IPS-11a (cell line): ENCODE results near the gene CMKLR1.

Experiments used
- H3K4me3 ChIP-seq: one replicate; pipeline ENCODE4 v1.5.1; 2013; ENCODE audit warnings: low read depth, low read length, control low read depth

The CMKLR1 gene

GRCh38 chr12:108363165-108363564 lies 24.1 kb upstream of the CMKLR1 start:
- no peak overlapping the region for H3K4me3 ChIP-seq

- no peak overlapping the region for H3K4me3 ChIP-seq
Measured at GRCh38 chr12:108361606-108362005, 22.5 kb upstream of the CMKLR1 start.

DNA sequence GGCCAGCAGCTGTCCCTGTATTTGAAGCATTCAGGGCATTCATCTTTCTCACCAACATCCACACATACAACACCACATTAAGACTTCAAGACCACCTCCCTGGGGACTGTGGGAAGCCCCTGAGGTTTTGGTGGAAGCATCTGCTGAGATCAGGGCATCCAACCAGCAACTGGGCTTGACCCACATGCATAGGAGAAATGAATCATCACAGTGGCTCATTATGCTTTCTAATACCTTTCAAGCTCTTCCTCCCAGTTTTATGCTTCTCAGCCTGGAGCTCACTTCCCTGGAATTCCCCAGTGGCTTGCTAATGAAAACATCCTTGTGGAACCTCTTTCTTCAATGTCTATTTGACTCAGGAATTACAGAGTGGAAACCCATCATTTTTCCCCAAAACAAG lies 21.4 kb upstream of the CMKLR1 start:
- no peak overlapping the region for H3K4me3 ChIP-seq

- H3K4me3 ChIP-seq, result no peak overlapping the region
Measured at GRCh38 chr12:108360057-108360456, 20.9 kb upstream of the CMKLR1 start.

GRCh38 chr12:108358580-108358965 lies 19.5 kb upstream of the CMKLR1 start:
- no peak overlapping the region for H3K4me3 ChIP-seq

DNA sequence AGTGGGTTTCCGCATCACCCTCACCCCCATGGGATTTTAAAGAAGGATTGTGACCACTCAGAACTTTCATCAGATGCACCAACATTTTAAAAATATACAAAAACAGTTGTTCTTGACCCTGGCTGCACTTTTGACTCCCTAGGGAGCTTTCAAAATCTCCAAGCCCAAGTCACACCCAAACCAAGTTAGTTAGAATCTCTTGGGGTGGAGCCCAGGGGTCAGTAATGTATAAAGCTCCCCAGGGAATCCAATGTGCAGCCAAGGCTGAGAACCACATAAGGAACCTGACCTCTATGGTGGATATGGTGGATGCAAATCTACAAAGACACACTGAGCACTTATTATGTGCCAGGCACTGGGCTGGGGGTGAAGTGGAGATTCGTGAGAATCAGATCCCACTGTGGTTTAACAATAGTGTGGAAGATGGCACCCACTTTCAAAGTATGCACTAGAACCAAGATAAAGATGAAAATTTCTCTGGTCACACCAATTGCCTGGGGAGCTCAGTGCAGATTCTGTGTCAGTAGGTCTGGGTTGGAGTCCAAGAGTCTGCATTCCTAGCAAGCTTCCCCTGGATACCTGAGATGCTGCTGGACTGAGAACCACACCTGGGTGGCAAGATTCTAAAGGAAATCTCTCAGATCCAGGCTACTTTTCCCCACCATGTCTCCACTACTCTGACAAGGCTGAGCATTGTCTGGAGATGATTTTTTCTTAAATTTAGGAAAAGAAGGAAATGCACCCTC lies 18.9 kb upstream of the CMKLR1 start:
- no peak overlapping the region for H3K4me3 ChIP-seq

DNA sequence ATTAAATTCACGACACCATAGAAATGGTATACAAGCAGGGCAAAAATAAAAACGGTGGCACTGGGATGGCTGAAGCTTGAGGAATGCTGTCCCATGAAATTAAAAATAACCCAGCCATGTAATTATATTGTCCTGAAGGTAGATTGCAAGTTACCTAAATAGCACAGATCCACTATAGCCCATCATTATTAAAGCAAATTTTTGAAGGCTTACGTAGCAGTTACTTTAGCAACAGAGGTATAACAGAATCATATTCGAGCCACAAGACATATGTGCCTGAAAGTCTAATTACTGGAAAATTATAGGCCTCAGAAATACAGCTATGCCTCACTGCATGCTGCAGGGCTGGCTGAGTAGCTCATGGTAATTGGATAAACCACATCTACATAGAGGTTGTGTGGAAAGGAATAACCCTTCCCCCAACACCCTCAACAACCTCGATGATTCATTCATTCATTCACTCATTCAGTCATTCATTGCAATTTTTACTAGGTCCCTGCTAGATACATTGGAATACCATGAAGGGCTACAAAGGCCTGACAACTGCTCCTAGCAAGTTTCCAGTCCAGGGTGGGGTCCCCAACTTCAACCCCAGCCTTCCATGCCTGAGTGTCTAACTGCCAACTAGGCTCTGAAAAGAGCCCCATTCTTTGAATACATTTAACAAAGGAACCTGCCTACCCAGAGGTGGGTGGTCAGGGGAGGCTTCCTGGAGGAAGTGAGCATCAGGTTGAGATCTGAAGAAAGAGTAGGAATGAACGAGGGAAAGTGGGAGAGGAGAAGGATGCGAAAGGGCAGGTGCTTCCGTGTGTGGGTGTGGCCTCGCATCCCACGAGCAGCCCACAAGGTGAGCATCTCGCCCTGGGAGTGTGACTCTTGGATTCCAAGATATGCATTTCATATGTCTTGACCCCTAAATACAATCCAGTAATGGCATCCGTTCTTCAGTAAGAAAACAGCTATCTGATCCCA lies 18.0 kb upstream of the CMKLR1 start:
- no peak overlapping the region for H3K4me3 ChIP-seq

GRCh38 chr12:108355069-108355468 lies 16.0 kb upstream of the CMKLR1 start:
- H3K4me3 ChIP-seq, result no peak overlapping the region

GRCh38 chr12:108352591-108352990 lies 13.5 kb upstream of the CMKLR1 start:
- H3K4me3 ChIP-seq, result no peak overlapping the region

DNA sequence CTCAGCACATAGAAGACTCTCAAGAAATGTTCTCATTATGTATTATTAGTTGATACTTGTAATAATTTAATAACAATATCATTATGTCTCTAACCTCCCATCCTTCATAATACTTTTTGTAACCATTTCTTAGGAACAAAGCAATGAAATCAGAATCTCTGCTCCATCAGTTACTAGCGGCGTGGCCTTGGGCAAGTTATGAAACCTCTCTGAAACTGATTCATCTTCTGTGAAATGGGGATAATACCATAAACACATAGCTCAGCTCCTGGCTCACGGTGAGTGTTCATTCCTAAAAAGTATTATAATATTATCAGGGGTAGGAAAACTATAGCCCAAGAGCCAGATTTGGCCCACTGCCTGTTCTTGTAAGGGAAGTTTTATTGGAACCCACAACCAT lies 11.4 kb upstream of the CMKLR1 start:
- no peak overlapping the region for H3K4me3 ChIP-seq

DNA sequence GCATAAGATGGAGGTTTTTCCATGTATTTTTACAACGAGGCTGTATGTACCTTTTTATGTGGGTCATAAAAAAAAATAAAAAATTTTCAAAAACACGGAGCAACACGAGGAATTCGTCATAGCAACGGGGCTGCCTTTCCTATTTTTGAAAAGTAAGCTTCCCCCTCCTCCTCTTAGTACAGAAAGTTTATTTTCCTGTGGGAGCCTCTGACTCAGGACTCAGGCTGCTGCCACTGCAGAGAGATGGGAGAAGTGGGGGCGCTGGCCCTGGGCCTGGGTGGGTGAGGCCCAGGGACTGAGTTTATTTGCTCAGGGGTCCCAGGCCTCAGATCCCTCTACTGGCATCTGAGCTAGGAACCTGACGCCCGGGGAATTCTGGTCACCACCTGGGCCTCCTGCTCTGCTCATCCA lies 10.2 kb upstream of the CMKLR1 start:
- no peak overlapping the region for H3K4me3 ChIP-seq

- no peak overlapping the region for H3K4me3 ChIP-seq
Measured at GRCh38 chr12:108348842-108349241, 9.7 kb upstream of the CMKLR1 start.

DNA sequence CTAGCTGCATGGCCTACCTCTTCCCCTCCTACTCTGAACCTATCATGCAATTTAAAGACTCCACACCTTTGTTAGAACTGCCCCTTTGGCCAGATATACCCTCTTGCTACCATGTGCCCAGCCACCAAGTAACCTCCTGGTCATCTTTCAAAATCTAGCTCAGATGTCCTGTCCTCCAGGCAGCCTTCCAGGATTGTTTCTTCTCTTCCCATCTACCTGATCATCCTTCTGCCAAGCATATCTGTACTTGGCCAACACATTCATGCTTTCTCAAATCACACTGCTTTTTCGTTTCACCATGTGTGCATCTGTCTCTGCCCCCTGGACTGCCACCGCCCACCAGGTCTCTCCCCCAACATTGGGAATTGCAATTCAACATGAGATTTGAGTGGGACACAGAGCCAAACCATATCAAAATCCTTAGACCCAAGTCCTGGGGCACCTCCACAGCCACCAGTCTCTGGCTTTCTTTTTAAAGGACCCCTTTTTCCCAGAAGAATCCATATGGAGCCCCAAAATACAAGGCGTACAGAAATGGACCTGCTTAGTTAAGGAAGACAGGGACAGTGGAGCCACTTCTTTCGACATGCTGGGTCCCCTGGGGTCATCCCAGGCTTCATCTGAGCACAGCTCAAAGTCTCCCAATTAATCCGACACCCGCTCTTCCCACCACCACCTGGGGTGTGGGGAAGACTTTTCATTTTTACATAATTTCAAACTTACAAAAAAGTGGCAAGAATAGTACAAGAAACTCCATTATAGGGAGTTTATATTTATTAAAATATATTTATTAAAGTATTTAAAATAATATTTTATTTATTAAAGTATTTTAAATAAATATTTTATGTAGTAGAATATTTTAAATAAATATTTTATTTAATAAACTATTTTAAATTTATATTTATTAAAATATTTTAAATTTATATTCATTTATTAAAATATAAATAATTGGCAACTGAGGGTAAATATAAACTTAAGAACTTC lies 7.9 kb upstream of the CMKLR1 start:
- H3K4me3 ChIP-seq, result no peak overlapping the region

DNA sequence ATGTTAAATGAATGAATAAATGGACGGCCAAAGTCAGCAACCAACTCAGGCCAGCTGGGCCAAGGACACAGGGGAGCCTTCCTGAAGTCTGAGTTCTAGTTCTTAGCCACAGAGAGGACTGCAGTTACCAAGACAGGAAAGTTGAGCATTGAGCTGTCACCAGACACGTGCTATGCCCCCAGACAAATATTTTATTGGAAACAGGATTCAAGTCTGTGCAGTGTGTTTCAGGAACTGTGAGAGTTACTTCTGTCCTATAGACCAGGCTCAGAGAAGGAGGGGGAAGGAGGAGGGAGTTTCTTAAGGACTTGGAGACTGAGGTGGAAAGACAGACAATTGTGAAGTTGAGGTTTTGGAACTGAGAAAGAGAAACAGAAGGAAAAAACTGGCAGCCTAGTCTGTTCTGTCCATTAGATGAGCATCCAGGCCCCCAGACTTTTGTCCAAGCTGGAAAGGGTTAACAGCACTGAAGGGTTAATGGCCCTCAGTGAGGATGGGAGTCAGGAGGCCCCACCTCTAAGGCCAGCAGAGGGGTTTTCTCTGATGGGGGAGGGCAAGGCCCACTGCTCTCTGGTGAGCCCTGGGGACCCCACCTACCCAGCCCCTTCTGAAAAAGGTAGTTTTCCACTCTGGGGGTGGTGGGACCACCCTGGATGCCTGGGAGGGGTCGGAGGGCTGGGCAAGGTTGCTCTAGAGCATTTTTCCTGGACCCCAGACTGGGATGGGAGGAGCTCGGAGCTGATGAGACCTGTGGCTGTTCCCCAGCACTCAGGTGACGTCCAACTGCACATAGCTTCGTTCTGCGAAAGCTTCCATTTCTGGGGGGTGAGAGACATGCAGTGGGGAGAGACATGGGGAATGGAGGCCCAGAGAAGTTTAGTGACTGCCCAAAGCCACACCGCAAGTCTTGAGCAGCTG lies 6.9 kb upstream of the CMKLR1 start:
- no peak overlapping the region for H3K4me3 ChIP-seq

GRCh38 chr12:108342985-108343384 lies 3.9 kb upstream of the CMKLR1 start:
- H3K4me3 ChIP-seq, result no peak overlapping the region

DNA sequence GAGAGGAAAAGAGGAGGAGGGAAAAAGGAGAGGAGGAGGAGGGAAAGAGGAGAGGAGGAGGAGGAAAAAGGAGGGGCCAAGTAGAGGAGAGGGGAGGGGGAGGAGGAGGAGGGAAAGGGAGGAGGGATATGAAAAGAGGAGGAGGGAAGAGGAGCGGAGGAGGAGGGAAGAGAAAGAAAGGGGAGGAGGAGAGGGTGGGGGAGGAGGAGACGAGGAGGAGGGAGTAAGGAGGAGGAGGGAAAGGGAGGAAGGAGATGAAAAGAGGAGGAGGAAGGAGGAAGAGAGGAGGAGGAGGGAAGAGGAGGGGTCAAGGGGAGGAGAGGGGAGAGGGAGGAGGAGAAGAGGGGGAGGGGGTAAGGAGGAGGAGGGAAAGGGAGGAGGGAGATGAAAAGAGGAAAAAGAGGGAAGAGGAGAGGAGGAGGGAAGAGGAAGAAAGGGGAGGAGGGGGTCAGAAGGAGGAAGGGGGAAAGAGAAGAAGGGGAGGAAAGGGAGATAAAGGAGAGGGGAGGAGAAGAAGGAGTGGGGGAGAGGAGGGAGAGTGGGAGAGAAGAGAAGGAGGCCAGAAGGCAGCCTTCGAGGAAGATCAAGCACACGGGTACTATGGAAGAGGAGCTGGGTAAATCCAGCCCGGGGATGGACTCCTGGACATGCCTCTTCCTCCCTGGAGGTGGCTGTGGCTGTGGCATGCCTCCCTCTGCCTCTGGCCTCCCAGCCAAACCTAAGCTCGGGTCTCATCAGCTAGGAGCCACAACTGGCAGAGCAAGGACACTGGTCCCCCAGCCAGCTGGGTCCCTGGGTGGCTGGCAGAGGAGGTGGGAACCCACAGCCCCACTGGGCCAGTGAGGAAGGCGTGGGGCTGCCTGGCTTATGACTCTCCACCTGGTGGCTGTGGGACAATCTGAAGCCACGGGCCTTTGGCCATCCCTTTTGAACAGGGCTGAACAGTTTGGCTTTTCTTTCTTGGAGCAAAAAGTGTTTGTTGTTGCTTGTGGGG lies 3.0 kb upstream of the CMKLR1 start:
- no peak overlapping the region for H3K4me3 ChIP-seq

- no peak overlapping the region for H3K4me3 ChIP-seq
Measured at GRCh38 chr12:108341356-108341755, 2.2 kb upstream of the CMKLR1 start.

- H3K4me3 ChIP-seq, result no peak overlapping the region
Measured at GRCh38 chr12:108340037-108340436, 926 bp upstream of the CMKLR1 start.
